Lung (tissue), 12 donors: Measurements from ENCODE around the gene VAMP5. TPM values are rescaled to one million over a fixed set of nuclear protein-coding genes. Genes with fewer than 3 reads are reported as not detected.
A peak's percentile ranks its signal among the peaks of the same experiment; 100 is the strongest.

Experiments
- ATAC-seq: fragments of 200-7000 bp; cut with Tn5 transposase; one replicate; pipeline ENCODE4 v1.9.1; 2020; ENCODE audit warnings: moderate number of reproducible peaks; ENCODE audit not compliant: insufficient read depth, low FRiP score
- DNase-seq, 3 donors: peaks; one replicate each; pipeline ENCODE4 v3.0.0-alpha.2; 2013 to 2017
- H3K27ac ChIP-seq, 2 donors: one replicate each; pipeline ENCODE4 v1.5.1; 2013; ENCODE audit warnings: mild to moderate bottlenecking in 2 of 2, moderate library complexity in 2 of 2, control low read depth in 1 of 2, inconsistent platforms in 1 of 2, low read depth in 1 of 2, low read length in 1 of 2
- H3K27me3 ChIP-seq, 3 donors: one replicate each; pipeline ENCODE4 v1.5.1; 2013; ENCODE audit warnings: low read length in 2 of 3; ENCODE audit not compliant: control insufficient read depth in 3 of 3, insufficient read depth in 3 of 3
- H3K36me3 ChIP-seq, 4 donors: one replicate each; pipeline ENCODE4 v1.5.1; 2013; ENCODE audit warnings: low read length in 4 of 4, mild to moderate bottlenecking in 1 of 4, moderate library complexity in 1 of 4; ENCODE audit not compliant: control insufficient read depth in 4 of 4, insufficient read depth in 4 of 4
- H3K4me1 ChIP-seq, 5 donors: one replicate each; pipeline ENCODE4 v1.5.1; 2013; ENCODE audit warnings: low read length in 5 of 5, mild to moderate bottlenecking in 2 of 5, moderate library complexity in 1 of 5; ENCODE audit not compliant: control insufficient read depth in 5 of 5, insufficient read depth in 5 of 5
- H3K4me3 ChIP-seq: one replicate; pipeline ENCODE4 v1.5.1; 2013; ENCODE audit warnings: mild to moderate bottlenecking, control low read depth, moderate library complexity
- H3K9ac ChIP-seq, 2 donors: one replicate each; pipeline ENCODE4 v1.5.1; 2013; ENCODE audit warnings: low read length in 2 of 2, control low read depth in 1 of 2; ENCODE audit not compliant: insufficient read depth in 1 of 2
- H3K9me3 ChIP-seq, 4 donors: one replicate each; pipeline ENCODE4 v1.5.1; 2013; ENCODE audit warnings: low read length in 3 of 4, mild to moderate bottlenecking in 1 of 4, moderate library complexity in 1 of 4; ENCODE audit not compliant: control insufficient read depth in 4 of 4, insufficient read depth in 3 of 4
- CTCF ChIP-seq: IDR thresholded peaks from 2 replicates; pipeline ENCODE4 v1.5.1; 2012; ENCODE audit warnings: mild to moderate bottlenecking; ENCODE audit errors: control extremely low read depth, extremely low read depth
- WGBS, 2 donors: extraction: QIAGEN DNeasy Blood & Tissue Kit; methylation state at CpG; one replicate each; pipeline ENCODE4 v1.1.7; 2013; 5-methylcytosine and 5-hydroxymethylcytosine counted together
- polyA plus RNA-seq, 2 donors: library from polyadenylated mRNA; stranded (reverse); fragments of 200-250 nt; gene quantifications; one replicate each; pipeline ENCODE4 v1.2.1, GENCODE V29; 2013
- total RNA-seq, 2 donors: library from RNA; depleted of rRNA in 1 of 2; stranded (reverse); fragments of >200 nt in 1 of 2; gene quantifications; one replicate each; pipeline ENCODE4 v1.2.1, GENCODE V29; 2014 to 2021
- donor health status: control.
- donor health status: control.
- donor health status: Bipolar disorder and iron deficiency.
- donor health status: healthy.
- donor health status: DM: yes; HTN: yes; CAD: no.

VAMP5 gene
- total and polyA plus RNA-seq, 4 donors, result 18.5 to 165 (median 73.0) TPM

GRCh38 chr2:85537600-85538506 lies 46.4 kb upstream of the VAMP5 start:
- ATAC-seq, result no peak

GRCh38 chr2:85538507-85539360 lies 45.5 kb upstream of the VAMP5 start, which contains the start of gene MAT2A:
TSS of gene MAT2A (plus strand) at chr2:85539168. CDS start at chr2:85539288, 120 bp downstream.
- peak within 1 kb of the TSS; percentile 98 for H3K27ac ChIP-seq
- H3K4me1 ChIP-seq, result peaks cover 0 to 32% (median 6%) of the 10 kb centered on the region in 5 donors
- 0% methylated on average over 86 to 92 of the region's 92 CpGs for WGBS, 2 donors
- peaks cover 11 to 26% (median 21%) of the 10 kb centered on the region in 4 donors for H3K36me3 ChIP-seq
- no peaks in the 10 kb centered on the region for H3K9me3 ChIP-seq
- DNase-seq (peak; percentile 98), ATAC-seq (peak; percentile 87)
- peak within 1 kb of the TSS; percentile 78 to 92 for H3K9ac ChIP-seq
- H3K4me3 ChIP-seq, result peak within 1 kb of the TSS; percentile 100
- peak; percentile 50 for TF ChIP-seq CTCF
- no peaks in the 10 kb centered on the region for H3K27me3 ChIP-seq

More at GRCh38 chr2:85537600-85538506, 46.4 kb upstream of the VAMP5 start:
- Histone ChIP-seq H3K4me1 (peaks cover 0 to 32% (median 6%) of the 10 kb centered on the region in 5 donors), H3K27ac (peak overlapping the region; percentile 97 to 98), H3K9me3 (no peaks in the 10 kb centered on the region), H3K9ac (peak overlapping the region; percentile 78 to 88), H3K4me3 (peak overlapping the region; percentile 100), H3K36me3 (peaks cover 10 to 20% (median 18%) of the 10 kb centered on the region in 4 donors), H3K27me3 (no peaks in the 10 kb centered on the region)
- no peak for TF ChIP-seq CTCF
- WGBS, 2 donors, result 1 to 2% methylated on average over 35 of the region's 35 CpGs
- peak; percentile 70 to 75 (median 74) for DNase-seq

GRCh38 chr2:85539361-85540132 lies 44.7 kb upstream of the VAMP5 start:
- no peak for TF ChIP-seq CTCF
- WGBS, 2 donors, result 0 to 1% methylated on average over 67 of the region's 67 CpGs
- H3K4me1 ChIP-seq, result peaks cover 0 to 32% (median 6%) of the 10 kb centered on the region in 5 donors

More at GRCh38 chr2:85539361-85540132, 44.7 kb upstream of the VAMP5 start:
- Histone ChIP-seq H3K9ac (peak overlapping the region; percentile 74 to 92), H3K27me3 (no peaks in the 10 kb centered on the region), H3K27ac (peak overlapping the region; percentile 98), H3K4me3 (peak overlapping the region; percentile 100), H3K36me3 (peaks cover 11 to 33% (median 22%) of the 10 kb centered on the region in 4 donors), H3K9me3 (no peaks in the 10 kb centered on the region)
- ATAC-seq (peak; percentile 36), DNase-seq (peak; percentile 83 to 90 (median 87))
